IPS-15b (cell line): Measurements from ENCODE around the gene ADAMTSL1.

Source experiments
- H3K27me3 ChIP-seq: one replicate; pipeline ENCODE4 v1.6.1; 2013; ENCODE audit warnings: low read length; ENCODE audit not compliant: control insufficient read depth, insufficient read depth
- H3K36me3 ChIP-seq: one replicate; pipeline ENCODE4 v1.6.1; 2013; ENCODE audit warnings: low read length; ENCODE audit not compliant: control insufficient read depth, insufficient read depth
- H3K4me1 ChIP-seq: one replicate; pipeline ENCODE4 v1.6.1; 2013; ENCODE audit warnings: mild to moderate bottlenecking, low read length; ENCODE audit not compliant: control insufficient read depth, insufficient read depth
- H3K4me3 ChIP-seq: one replicate; pipeline ENCODE4 v1.5.1; 2013; ENCODE audit warnings: low read depth, low read length
- H3K9ac ChIP-seq: one replicate; pipeline ENCODE4 v1.6.1; 2013; ENCODE audit warnings: low read depth, mild to moderate bottlenecking, low read length
- H3K9me3 ChIP-seq: one replicate; pipeline ENCODE4 v1.6.1; 2013; ENCODE audit warnings: mild to moderate bottlenecking, low read length; ENCODE audit not compliant: control insufficient read depth, insufficient read depth

The ADAMTSL1 gene

GRCh38 chr9:18703151-18703900, 229.4 kb downstream of the ADAMTSL1 start:
- H3K36me3 ChIP-seq, result no peaks in the 10 kb centered on the region
- H3K9ac ChIP-seq, result no peak overlapping the region
- H3K4me3 ChIP-seq, result no peak overlapping the region
- no peaks in the 10 kb centered on the region for H3K27me3 ChIP-seq
- no peaks in the 10 kb centered on the region for H3K9me3 ChIP-seq
- H3K4me1 ChIP-seq, result no peaks in the 10 kb centered on the region

GRCh38 chr9:18703901-18704379, 230.0 kb downstream of the ADAMTSL1 start:
- Histone ChIP-seq H3K9ac (no peak overlapping the region), H3K9me3 (no peaks in the 10 kb centered on the region), H3K4me3 (no peak overlapping the region), H3K27me3 (no peaks in the 10 kb centered on the region), H3K4me1 (no peaks in the 10 kb centered on the region), H3K36me3 (no peaks in the 10 kb centered on the region)

GRCh38 chr9:18705796-18706392, 231.9 kb downstream of the ADAMTSL1 start:
- Histone ChIP-seq H3K27me3 (no peaks in the 10 kb centered on the region), H3K36me3 (no peaks in the 10 kb centered on the region), H3K9me3 (no peaks in the 10 kb centered on the region), H3K4me3 (no peak overlapping the region), H3K9ac (no peak overlapping the region), H3K4me1 (no peaks in the 10 kb centered on the region)

GRCh38 chr9:18706648-18707047, 232.7 kb downstream of the ADAMTSL1 start:
- Histone ChIP-seq H3K9ac (no peak overlapping the region), H3K4me1 (no peaks in the 10 kb centered on the region), H3K27me3 (no peaks in the 10 kb centered on the region), H3K9me3 (no peaks in the 10 kb centered on the region), H3K36me3 (no peaks in the 10 kb centered on the region), H3K4me3 (no peak overlapping the region)

- Histone ChIP-seq H3K4me1 (no peaks in the 10 kb centered on the region), H3K9ac (no peak overlapping the region), H3K9me3 (no peaks in the 10 kb centered on the region), H3K27me3 (no peaks in the 10 kb centered on the region), H3K4me3 (no peak overlapping the region), H3K36me3 (no peaks in the 10 kb centered on the region)
These were observed 233.1 kb downstream of the ADAMTSL1 start for GRCh38 chr9:18707061-18707461.

GRCh38 chr9:18707489-18708205, 233.7 kb downstream of the ADAMTSL1 start:
- Histone ChIP-seq H3K9me3 (no peaks in the 10 kb centered on the region), H3K4me3 (no peak overlapping the region), H3K4me1 (no peaks in the 10 kb centered on the region), H3K36me3 (no peaks in the 10 kb centered on the region), H3K27me3 (no peaks in the 10 kb centered on the region), H3K9ac (no peak overlapping the region)

- Histone ChIP-seq H3K27me3 (no peaks in the 10 kb centered on the region), H3K4me1 (no peaks in the 10 kb centered on the region), H3K36me3 (no peaks in the 10 kb centered on the region), H3K9ac (no peak overlapping the region), H3K4me3 (no peak overlapping the region), H3K9me3 (no peaks in the 10 kb centered on the region)
These were observed 234.5 kb downstream of the ADAMTSL1 start for GRCh38 chr9:18708429-18708828.

- Histone ChIP-seq H3K9me3 (no peaks in the 10 kb centered on the region), H3K4me3 (no peak overlapping the region), H3K4me1 (no peaks in the 10 kb centered on the region), H3K9ac (no peak overlapping the region), H3K27me3 (no peaks in the 10 kb centered on the region), H3K36me3 (no peaks in the 10 kb centered on the region)
These were observed 236.1 kb downstream of the ADAMTSL1 start for GRCh38 chr9:18710065-18710464.

- Histone ChIP-seq H3K4me1 (no peaks in the 10 kb centered on the region), H3K27me3 (no peaks in the 10 kb centered on the region), H3K36me3 (no peaks in the 10 kb centered on the region), H3K9me3 (no peaks in the 10 kb centered on the region), H3K4me3 (no peak overlapping the region), H3K9ac (no peak overlapping the region)
These were observed 243.8 kb downstream of the ADAMTSL1 start for GRCh38 chr9:18717759-18718158.

GRCh38 chr9:18718393-18718792, 244.4 kb downstream of the ADAMTSL1 start:
- H3K27me3 ChIP-seq, result no peaks in the 10 kb centered on the region
- no peaks in the 10 kb centered on the region for H3K9me3 ChIP-seq
- no peak overlapping the region for H3K4me3 ChIP-seq
- no peak overlapping the region for H3K9ac ChIP-seq
- no peaks in the 10 kb centered on the region for H3K36me3 ChIP-seq
- H3K4me1 ChIP-seq, result no peaks in the 10 kb centered on the region

- Histone ChIP-seq H3K4me1 (no peaks in the 10 kb centered on the region), H3K9ac (no peak overlapping the region), H3K4me3 (no peak overlapping the region), H3K9me3 (no peaks in the 10 kb centered on the region), H3K36me3 (no peaks in the 10 kb centered on the region), H3K27me3 (no peaks in the 10 kb centered on the region)
These were observed 245.0 kb downstream of the ADAMTSL1 start for GRCh38 chr9:18718932-18719331.

GRCh38 chr9:18720691-18721090, 246.7 kb downstream of the ADAMTSL1 start:
- no peaks in the 10 kb centered on the region for H3K36me3 ChIP-seq

More at GRCh38 chr9:18720691-18721090, 246.7 kb downstream of the ADAMTSL1 start:
- Histone ChIP-seq H3K9ac (no peak overlapping the region), H3K27me3 (no peaks in the 10 kb centered on the region), H3K9me3 (no peaks in the 10 kb centered on the region), H3K4me3 (no peak overlapping the region), H3K4me1 (no peaks in the 10 kb centered on the region)
